22Rv1 (cell line): Measurements from ENCODE around the gene PCSK7.

Experiments
- H3K27ac ChIP-seq: fragments of 450-650 bp; 2 replicates; pipeline ENCODE4 v1.5.1; 2017
- CTCF ChIP-seq: fragments of 450-650 bp; IDR thresholded peaks from 2 replicates; pipeline ENCODE4 v1.5.1; 2017; ENCODE audit warnings: mild to moderate bottlenecking
- ZFX ChIP-seq: fragments of 450-650 bp; IDR thresholded peaks from 2 replicates; pipeline ENCODE4 v1.6.1; 2017; ENCODE audit warnings: antibody characterized with exemption, borderline replicate concordance

The PCSK7 gene

GRCh38 chr11:117181586-117182550 is 50.0 kb downstream of the PCSK7 start:
- H3K27ac ChIP-seq, result no peak overlapping the region
- TF ChIP-seq ZFX (no peak), CTCF (peak; percentile 56)

- no peak overlapping the region for H3K27ac ChIP-seq
- TF ChIP-seq CTCF, result peak; percentile 79
- TF ChIP-seq ZFX, result no peak
These were observed 51.0 kb downstream of the PCSK7 start for GRCh38 chr11:117180661-117181585.

- H3K27ac ChIP-seq, result peak overlapping the region; percentile 73; the same call in 1 of the 2 replicates
These were observed 51.9 kb downstream of the PCSK7 start for GRCh38 chr11:117180020-117180419.

GRCh38 chr11:117179048-117179999 is 52.5 kb downstream of the PCSK7 start:
- no peak for TF ChIP-seq ZFX
- TF ChIP-seq CTCF, result no peak
- H3K27ac ChIP-seq, result peak overlapping the region; percentile 73

More at GRCh38 chr11:117180020-117180419, 51.9 kb downstream of the PCSK7 start:
- TF ChIP-seq ZFX (no peak), CTCF (no peak)

GRCh38 chr11:117178210-117179034 is 53.5 kb downstream of the PCSK7 start, which contains the start of gene SIDT2:
TSS of gene SIDT2 (plus strand) at chr11:117178743. CDS start at chr11:117179264, 521 bp downstream.
- TF ChIP-seq ZFX (no peak), CTCF (no peak)
- peak within 1 kb of the TSS; percentile 73 for H3K27ac ChIP-seq
